Measurements from ENCODE around the gene AGBL1. TPM values are rescaled to one million over a fixed set of nuclear protein-coding genes. Genes with fewer than 3 reads are reported as not detected.
"Not testable (repeated sequence)": the region's sequence is repeated elsewhere in the genome, so short reads cannot be mapped to it uniquely, and the experiment has no call there.

The AGBL1 gene
- total RNA-seq, 8 experiments from 2014 or later: 0.05 to 0.38 (median 0.24) TPM; not detected in 1

GRCh38 chr15:86968244-86968643 lies 888.6 kb downstream of the AGBL1 start:
- ATAC-seq (replicated peaks in 6 of 8): no peak
- peaks cover 0 to 9% of the 10 kb centered on the region in 2 donors for H3K4me1 ChIP-seq (replicated peaks in 1 of 2)
- WGBS, 10 experiments: 0 to 100% (median 59%) methylated on average over 1 to 4 of the region's 4 CpGs
- in situ Hi-C loops (cut with MboI; ENCODE audit: low pct_unique_long_range_greater_than_20kb in 2 of 9, low sequenced_read_pairs in 9 of 9, unreplicated experiment in 9 of 9): no loop called here
- H3K27ac ChIP-seq: no peak overlapping the region
- no peak overlapping the region for H3K4me3 ChIP-seq

- Histone ChIP-seq H3K27ac (no peak overlapping the region), H3K4me1 (replicated peaks in 1 of 2) (no peaks in the 10 kb centered on the region), H3K4me3 (no peak overlapping the region)
- 0 to 89% (median 60%) methylated on average over 1 to 4 of the region's 4 CpGs; no CpG with 5 or more reads in 1 of the 10 experiments for WGBS, 10 experiments
- in situ Hi-C loops (cut with MboI; ENCODE audit: low pct_unique_long_range_greater_than_20kb in 2 of 9, low sequenced_read_pairs in 9 of 9, unreplicated experiment in 9 of 9): no loop called here
- peak in 4 of 8 experiments; percentile 72 to 99 (median 94) for ATAC-seq (replicated peaks in 6 of 8)
These were observed 889.7 kb downstream of the AGBL1 start for GRCh38 chr15:86969364-86969763.

GRCh38 chr15:86973284-86973844 lies 893.7 kb downstream of the AGBL1 start:
- H3K27ac ChIP-seq: no peak overlapping the region
- no peaks in the 10 kb centered on the region for H3K4me1 ChIP-seq (replicated peaks in 1 of 2)
- in situ Hi-C loops (cut with MboI; ENCODE audit: low pct_unique_long_range_greater_than_20kb in 2 of 9, low sequenced_read_pairs in 9 of 9, unreplicated experiment in 9 of 9): no loop called here
- H3K4me3 ChIP-seq: no peak overlapping the region
- ATAC-seq (replicated peaks in 6 of 8): no peak
- 0 to 100% (median 73%) methylated on average over 1 to 2 of the region's 2 CpGs; no CpG with 5 or more reads in 4 of the 10 experiments for WGBS, 10 experiments

- Histone ChIP-seq H3K4me1 (replicated peaks in 1 of 2) (peaks cover 0 to 7% of the 10 kb centered on the region in 2 donors), H3K27ac (no peak overlapping the region), H3K4me3 (no peak overlapping the region)
- 0 to 83% (median 24%) methylated on average over 1 to 4 of the region's 4 CpGs; no CpG with 5 or more reads in 1 of the 10 experiments for WGBS, 10 experiments
- peak in 4 of 8 experiments; percentile 38 to 86 (median 82) for ATAC-seq (replicated peaks in 6 of 8)
- in situ Hi-C loops (cut with MboI; ENCODE audit: low pct_unique_long_range_greater_than_20kb in 2 of 9, low sequenced_read_pairs in 9 of 9, unreplicated experiment in 9 of 9): no loop called here
These were observed 908.4 kb downstream of the AGBL1 start for GRCh38 chr15:86988033-86988432.

- no peak for ATAC-seq (replicated peaks in 6 of 8)
- 0 to 100% (median 100%) methylated on average over 1 to 2 of the region's 2 CpGs; no CpG with 5 or more reads in 5 of the 10 experiments for WGBS, 10 experiments
- in situ Hi-C loops (cut with MboI; ENCODE audit: low pct_unique_long_range_greater_than_20kb in 2 of 9, low sequenced_read_pairs in 9 of 9, unreplicated experiment in 9 of 9): no loop called here
- no peaks in the 10 kb centered on the region for H3K4me1 ChIP-seq (replicated peaks in 1 of 2)
- H3K4me3 ChIP-seq: no peak overlapping the region
- H3K27ac ChIP-seq: no peak overlapping the region
These were observed 942.1 kb downstream of the AGBL1 start for GRCh38 chr15:87021751-87022150.

- 6 to 98% (median 82%) methylated on average over 3 to 6 of the region's 6 CpGs for WGBS, 10 experiments
- peaks cover 0 to 2% of the 10 kb centered on the region in 2 donors for H3K4me1 ChIP-seq (replicated peaks in 1 of 2)
- in situ Hi-C loops (cut with MboI; ENCODE audit: low pct_unique_long_range_greater_than_20kb in 2 of 9, low sequenced_read_pairs in 9 of 9, unreplicated experiment in 9 of 9): no loop called here
- H3K27ac ChIP-seq: no peak overlapping the region
- ATAC-seq (replicated peaks in 6 of 8): peak in 1 of 8 experiments; percentile 21
- H3K4me3 ChIP-seq: no peak overlapping the region
These were observed 952.0 kb downstream of the AGBL1 start for GRCh38 chr15:87031540-87032230.

GRCh38 chr15:87032295-87032694 lies 952.6 kb downstream of the AGBL1 start:
- H3K27ac ChIP-seq: no peak overlapping the region
- WGBS, 10 experiments: 3 to 96% (median 70%) methylated on average over 1 to 6 of the region's 6 CpGs
- H3K4me3 ChIP-seq: no peak overlapping the region
- peaks cover 0 to 2% of the 10 kb centered on the region in 2 donors for H3K4me1 ChIP-seq (replicated peaks in 1 of 2)
- in situ Hi-C loops (cut with MboI; ENCODE audit: low pct_unique_long_range_greater_than_20kb in 2 of 9, low sequenced_read_pairs in 9 of 9, unreplicated experiment in 9 of 9): no loop called here
- peak in 4 of 8 experiments; percentile 44 to 86 (median 72) for ATAC-seq (replicated peaks in 6 of 8)

GRCh38 chr15:87033056-87033455 lies 953.4 kb downstream of the AGBL1 start:
- peak in 3 of 8 experiments; percentile 16 to 43 (median 18) for ATAC-seq (replicated peaks in 6 of 8)
- no peak overlapping the region for H3K27ac ChIP-seq
- in situ Hi-C loops (cut with MboI; ENCODE audit: low pct_unique_long_range_greater_than_20kb in 2 of 9, low sequenced_read_pairs in 9 of 9, unreplicated experiment in 9 of 9): no loop called here
- 31 to 100% (median 62%) methylated on average over 1 to 2 of the region's 2 CpGs; no CpG with 5 or more reads in 3 of the 10 experiments for WGBS, 10 experiments
- H3K4me1 ChIP-seq (replicated peaks in 1 of 2): peaks cover 0 to 2% of the 10 kb centered on the region in 2 donors
- no peak overlapping the region for H3K4me3 ChIP-seq

GRCh38 chr15:87034886-87035285 lies 955.2 kb downstream of the AGBL1 start:
- Histone ChIP-seq H3K4me3 (no peak overlapping the region), H3K27ac (no peak overlapping the region), H3K4me1 (replicated peaks in 1 of 2) (peaks cover 0 to 2% of the 10 kb centered on the region in 2 donors)
- in situ Hi-C loops (cut with MboI; ENCODE audit: low pct_unique_long_range_greater_than_20kb in 2 of 9, low sequenced_read_pairs in 9 of 9, unreplicated experiment in 9 of 9): no loop called here
- ATAC-seq (replicated peaks in 6 of 8): no peak
- 40 to 100% (median 89%) methylated on average over 1 to 13 of the region's 16 CpGs; no CpG with 5 or more reads in 4 of the 10 experiments for WGBS, 10 experiments

GRCh38 chr15:87038404-87038803 lies 958.7 kb downstream of the AGBL1 start:
- no peak overlapping the region for H3K27ac ChIP-seq
- H3K4me3 ChIP-seq: no peak overlapping the region
- 10 to 85% (median 74%) methylated on average over 1 to 3 of the region's 3 CpGs; no CpG with 5 or more reads in 4 of the 10 experiments for WGBS, 10 experiments
- H3K4me1 ChIP-seq (replicated peaks in 1 of 2): no peaks in the 10 kb centered on the region
- in situ Hi-C loops (cut with MboI; ENCODE audit: low pct_unique_long_range_greater_than_20kb in 2 of 9, low sequenced_read_pairs in 9 of 9, unreplicated experiment in 9 of 9): no loop called here
- ATAC-seq (replicated peaks in 6 of 8): peak in 3 of 8 experiments; percentile 24 to 73 (median 36)

- in situ Hi-C loops (cut with MboI; ENCODE audit: low pct_unique_long_range_greater_than_20kb in 2 of 9, low sequenced_read_pairs in 9 of 9, unreplicated experiment in 9 of 9): not testable (repeated sequence)
- WGBS, 10 experiments: 18 to 100% (median 85%) methylated on average over 1 to 3 of the region's 4 CpGs; no CpG with 5 or more reads in 2 of the 10 experiments
These were observed 962.9 kb downstream of the AGBL1 start for GRCh38 chr15:87042619-87043018.

GRCh38 chr15:87045746-87046145 lies 966.1 kb downstream of the AGBL1 start:
- Histone ChIP-seq H3K4me3 (no peak overlapping the region), H3K4me1 (replicated peaks in 1 of 2) (peaks cover 14 to 20% of the 10 kb centered on the region in 2 donors), H3K27ac (no peak overlapping the region)
- in situ Hi-C loops (cut with MboI; ENCODE audit: low pct_unique_long_range_greater_than_20kb in 2 of 9, low sequenced_read_pairs in 9 of 9, unreplicated experiment in 9 of 9): no loop called here
- peak in 1 of 8 experiments; percentile 42 for ATAC-seq (replicated peaks in 6 of 8)
- 0 to 100% (median 79%) methylated on average over 1 of the region's 1 CpG; no CpG with 5 or more reads in 4 of the 10 experiments for WGBS, 10 experiments

More at GRCh38 chr15:87042619-87043018, 962.9 kb downstream of the AGBL1 start:
- H3K4me3 ChIP-seq; ATAC-seq (replicated peaks in 6 of 8); H3K27ac ChIP-seq: not testable (repeated sequence)
- peaks cover 4 to 10% of the 10 kb centered on the region in 2 donors for H3K4me1 ChIP-seq (replicated peaks in 1 of 2)

- Histone ChIP-seq H3K4me1 (replicated peaks in 1 of 2) (peaks cover 14 to 20% of the 10 kb centered on the region in 2 donors), H3K4me3 (no peak overlapping the region), H3K27ac (peak overlapping the region; percentile 14 to 66)
- in situ Hi-C loops (cut with MboI; ENCODE audit: low pct_unique_long_range_greater_than_20kb in 2 of 9, low sequenced_read_pairs in 9 of 9, unreplicated experiment in 9 of 9): no loop called here
- ATAC-seq (replicated peaks in 6 of 8): peak in 7 of 8 experiments; percentile 24 to 94 (median 83)
- WGBS, 10 experiments: 13 to 57% (median 34%) methylated on average over 1 to 4 of the region's 4 CpGs; no CpG with 5 or more reads in 2 of the 10 experiments
These were observed 967.7 kb downstream of the AGBL1 start for GRCh38 chr15:87047203-87047965.
